Right lobe of liver (tissue), 6 donors: ENCODE measurements around the gene SLC22A1. TPM values are rescaled to one million over a fixed set of nuclear protein-coding genes. Genes with fewer than 3 reads are reported as not detected.
"Not testable (repeated sequence)": the region's sequence is repeated elsewhere in the genome, so short reads cannot be mapped to it uniquely, and the experiment has no call there.

Source experiments
- ATAC-seq, 4 donors: fragments of 200-7000 bp; cut with Tn5 transposase; one replicate each; pipeline ENCODE4 v1.9.1; 2020; ENCODE audit warnings: mild to moderate bottlenecking in 4 of 4, moderate library complexity in 4 of 4
- DNase-seq, 3 donors: peaks; one replicate each; pipeline ENCODE4 v3.0.0-alpha.2; 2020
- H3K27ac ChIP-seq, 3 donors: fragments of 200-600 bp; one replicate each; pipeline ENCODE4 v1.8.0; 2022
- H3K27me3 ChIP-seq, 2 donors: fragments of 200-600 bp; one replicate each; pipeline ENCODE4 v1.8.0; 2022
- H3K36me3 ChIP-seq, 4 donors: fragments of 200-600 bp; sonication (generic) in 1 of 4; one replicate each; pipeline versions ENCODE4 v1.5.1 to v1.8.0; 2017 to 2022; ENCODE audit warnings: control low read depth in 1 of 4
- H3K4me1 ChIP-seq, 4 donors: fragments of 200-600 bp; sonication (generic) in 1 of 4; one replicate each; pipeline versions ENCODE4 v1.5.1 to v1.8.0; 2017 to 2022; ENCODE audit warnings: control low read depth in 1 of 4
- H3K4me3 ChIP-seq, 3 donors: fragments of 200-600 bp; one replicate each; pipeline ENCODE4 v1.8.0; 2022
- H3K9me3 ChIP-seq, 4 donors: fragments of 200-600 bp; sonication (generic) in 1 of 4; one replicate each; pipeline versions ENCODE4 v1.5.1 to v1.8.0; 2017 to 2022; ENCODE audit warnings: control low read depth in 1 of 4
- CTCF ChIP-seq, 4 donors: fragments of 200-600 bp in 3 of 4; fragments of 450-650 bp in 1 of 4; IDR thresholded peaks; one replicate each; pipeline versions ENCODE4 v1.5.1 to v1.8.0; 2016 to 2022; ENCODE audit warnings: antibody characterized with exemption in 4 of 4, mild to moderate bottlenecking in 2 of 4
- POLR2A ChIP-seq: fragments of 450-650 bp; IDR thresholded peaks from one replicate; pipeline ENCODE4 v1.6.1; 2017; ENCODE audit warnings: antibody characterized with exemption, mild to moderate bottlenecking
- WGBS: methylation state at CpG from one replicate; pipeline ENCODE4 v1.1.6; 2018; ENCODE audit warnings: low coverage, low lambda C conversion rate; ENCODE audit not compliant: insufficient coverage; ENCODE audit errors: missing lambda C conversion rate; 5-methylcytosine and 5-hydroxymethylcytosine counted together
- intact Hi-C, 2 donors: fragments of 100-400 bp; cut with DNase I; formaldehyde crosslinking; loops; one replicate each; pipeline versions ENCODE4 v1.11.2 to v1.14.1; 2022
- total RNA-seq, 6 experiments: library from RNA; depleted of rRNA in 2 of 6; stranded (reverse); fragments of >200 nt in 2 of 6; fragmentation: NEBNext Ultra II Directional in 3 of 6; extraction: Animal tissue kit (Norgen Biotek cat#: 25700) in 3 of 6; gene quantifications; one replicate each; pipeline versions ENCODE4 v1.1.0 to v1.2.4, GENCODE V29; 2016 to 2023
- donor health status: DM: no; HTN: yes; CAD: no.
- donor health status: DM: no; HTN: no; CAD: no.
- donor health status: DM: no; HTN: no; CAD: no.
- donor health status: DM: no; HTN: yes; CAD: no.
- donor health status: DM: no; HTN: yes; CAD: no.

SLC22A1 gene
- total RNA-seq, 6 experiments from 2014 or later: 190 to 1,656 (median 769) TPM

GRCh38 chr6:160112628-160113299 lies 8.9 kb upstream of the SLC22A1 start:
- TF ChIP-seq CTCF (IDR thresholded peaks at IDR 0.05): no peak
- no peak for TF ChIP-seq POLR2A
- Histone ChIP-seq H3K27ac (no peak overlapping the region), H3K9me3 (no peaks in the 10 kb centered on the region), H3K27me3 (no peaks in the 10 kb centered on the region), H3K4me1 (no peaks in the 10 kb centered on the region), H3K36me3 (no peaks in the 10 kb centered on the region), H3K4me3 (no peak overlapping the region)
- WGBS: 100% methylated on average over 4 of the region's 6 CpGs
- no peak for ATAC-seq
- intact Hi-C loops: no loop called here
- DNase-seq: no peak

- ATAC-seq, H3K9me3 ChIP-seq, H3K4me1 ChIP-seq, H3K36me3 ChIP-seq, intact Hi-C loops, H3K4me3 ChIP-seq, H3K27me3 ChIP-seq, DNase-seq, H3K27ac ChIP-seq: not testable (repeated sequence)
- no CpG with 5 or more reads among the region's 29 CpGs for WGBS
Measured at GRCh38 chr6:160114536-160114935, 7.1 kb upstream of the SLC22A1 start.

GRCh38 chr6:160115421-160115820 lies 6.2 kb upstream of the SLC22A1 start:
- no peaks in the 10 kb centered on the region for H3K9me3 ChIP-seq
- peaks cover 0 to 9% (median 0%) of the 10 kb centered on the region in 4 donors for H3K4me1 ChIP-seq
- H3K36me3 ChIP-seq: no peaks in the 10 kb centered on the region
- TF ChIP-seq POLR2A (no peak), CTCF (IDR thresholded peaks at IDR 0.05) (no peak)
- DNase-seq: no peak
- H3K27me3 ChIP-seq: no peaks in the 10 kb centered on the region
- WGBS: 100% methylated on average over 1 of the region's 3 CpGs
- intact Hi-C loops: no loop called here
- no peak overlapping the region for H3K4me3 ChIP-seq
- H3K27ac ChIP-seq: no peak overlapping the region
- ATAC-seq: no peak

- DNase-seq (no peak), ATAC-seq (no peak)
- Histone ChIP-seq H3K4me1 (peaks cover 0 to 16% (median 0%) of the 10 kb centered on the region in 4 donors), H3K27me3 (no peaks in the 10 kb centered on the region), H3K9me3 (no peaks in the 10 kb centered on the region), H3K36me3 (no peaks in the 10 kb centered on the region), H3K27ac (no peak overlapping the region), H3K4me3 (no peak overlapping the region)
- intact Hi-C loops: no loop called here
- TF ChIP-seq CTCF (IDR thresholded peaks at IDR 0.05) (no peak), POLR2A (no peak)
- WGBS: 100% methylated on average over 1 of the region's 2 CpGs
Measured at GRCh38 chr6:160116411-160116810, 5.2 kb upstream of the SLC22A1 start.

GRCh38 chr6:160117137-160117536 lies 4.5 kb upstream of the SLC22A1 start:
- no peaks in the 10 kb centered on the region for H3K9me3 ChIP-seq
- peaks cover 0 to 16% (median 0%) of the 10 kb centered on the region in 4 donors for H3K4me1 ChIP-seq
- intact Hi-C loops: no loop called here
- WGBS: no CpG with 5 or more reads among the region's 6 CpGs
- H3K27ac ChIP-seq: no peak overlapping the region
- TF ChIP-seq POLR2A (no peak), CTCF (IDR thresholded peaks at IDR 0.05) (no peak)
- ATAC-seq (no peak), DNase-seq (no peak)
- H3K27me3 ChIP-seq: no peaks in the 10 kb centered on the region
- H3K4me3 ChIP-seq: no peak overlapping the region
- H3K36me3 ChIP-seq: no peaks in the 10 kb centered on the region
